ENCODE results near the gene ACSBG1.

ACSBG1 gene

GRCh38 chr15:78129077-78129750 lies 105.2 kb downstream of the ACSBG1 start:
- DNase-seq, result no peak

GRCh38 chr15:78127882-78128281 lies 106.5 kb downstream of the ACSBG1 start:
- no peak for DNase-seq

- no peak for DNase-seq
These were observed 109.1 kb downstream of the ACSBG1 start for GRCh38 chr15:78125267-78125666.

- DNase-seq, result no peak
These were observed 113.8 kb downstream of the ACSBG1 start for GRCh38 chr15:78120523-78120922.
